Measurements from ENCODE around the gene ADAM17.
"Not testable (repeated sequence)": the region's sequence is repeated elsewhere in the genome, so short reads cannot be mapped to it uniquely, and the experiment has no call there.

Gene ADAM17

DNA sequence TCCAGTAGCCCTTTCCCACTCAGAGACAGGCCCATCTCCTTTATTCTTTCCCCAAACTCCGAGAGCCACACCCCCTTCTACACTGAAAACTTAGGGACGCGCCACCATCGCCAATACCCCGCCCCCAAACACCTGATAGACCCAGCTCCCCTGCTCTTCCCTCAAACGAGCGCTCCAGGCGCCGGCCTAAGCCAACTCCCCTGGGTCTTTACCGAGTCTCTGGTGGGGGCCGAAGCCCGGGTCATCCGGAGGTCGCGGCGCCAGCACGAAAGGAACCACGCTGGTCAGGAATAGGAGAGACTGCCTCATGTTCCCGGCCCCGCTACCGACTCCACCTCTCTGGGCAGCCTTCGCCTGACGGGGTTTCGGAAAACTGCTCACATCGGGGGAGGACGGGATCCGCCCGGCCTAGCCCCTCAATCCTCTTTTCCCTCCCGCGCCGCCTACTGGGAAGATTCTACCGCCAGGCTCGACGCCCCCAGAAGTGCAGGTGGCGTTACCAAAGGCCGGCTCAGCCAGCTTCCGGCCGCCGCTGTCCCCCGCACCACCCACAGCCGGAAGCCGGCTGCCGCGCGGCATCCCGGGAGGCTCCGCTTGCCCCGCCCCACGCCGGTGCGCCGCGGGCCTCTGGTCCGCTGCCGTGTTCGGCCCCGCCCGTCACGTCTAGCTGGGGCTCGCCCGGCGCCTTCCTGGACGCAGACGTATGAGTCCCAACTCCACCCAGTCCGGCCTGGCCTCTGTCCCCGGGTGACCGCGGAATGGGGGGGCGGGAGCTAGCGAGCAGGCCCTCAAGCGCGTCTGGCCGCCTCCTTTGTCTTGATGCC, at the start of gene ADAM17:
TSS of gene ADAM17 (minus strand) at position 534 of the 824 bp plus-strand sequence. CDS start at position 309, 225 bp downstream.
- DNase-seq = peak; percentile 72 to 80 (median 74)

DNA sequence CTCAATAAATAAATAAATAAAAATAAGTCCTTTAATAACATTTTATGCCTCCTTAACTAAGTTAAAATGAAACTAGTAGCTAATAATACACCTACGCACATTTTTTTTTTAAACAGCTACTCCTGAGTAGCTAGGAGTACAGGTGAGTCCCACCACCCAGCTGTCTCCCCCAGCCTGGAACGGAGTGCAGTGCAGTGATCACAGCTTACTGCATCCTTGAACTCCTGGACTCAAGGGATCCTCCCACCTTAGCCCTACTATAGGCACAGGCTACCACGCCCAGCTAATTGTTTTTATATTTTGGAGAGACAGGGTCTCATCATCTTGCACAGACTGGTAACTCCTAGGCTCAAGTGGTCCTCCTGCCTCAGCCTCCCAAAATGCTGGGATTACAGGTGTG, 46.8 kb upstream of the ADAM17 start:
- DNase-seq = no peak

DNA sequence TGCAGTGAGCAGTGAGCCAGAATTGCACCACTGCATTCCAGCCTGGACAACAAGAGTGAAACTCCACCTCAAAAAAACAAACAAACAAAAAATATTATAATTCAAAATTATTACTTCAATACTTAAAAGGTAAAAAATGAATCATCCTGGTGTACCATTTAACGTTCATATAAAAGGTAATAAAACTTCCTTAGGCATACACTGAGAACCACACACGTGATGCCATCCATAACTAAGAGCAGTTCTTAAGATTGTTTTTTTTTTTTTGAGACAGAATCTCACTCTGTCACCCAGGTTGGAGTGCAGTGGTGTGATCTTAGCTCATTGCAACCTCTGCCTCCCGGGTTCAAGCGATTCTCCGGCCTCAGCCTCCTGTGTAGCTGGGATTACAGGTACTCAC, 45.8 kb upstream of the ADAM17 start:
- no peak for DNase-seq

DNA sequence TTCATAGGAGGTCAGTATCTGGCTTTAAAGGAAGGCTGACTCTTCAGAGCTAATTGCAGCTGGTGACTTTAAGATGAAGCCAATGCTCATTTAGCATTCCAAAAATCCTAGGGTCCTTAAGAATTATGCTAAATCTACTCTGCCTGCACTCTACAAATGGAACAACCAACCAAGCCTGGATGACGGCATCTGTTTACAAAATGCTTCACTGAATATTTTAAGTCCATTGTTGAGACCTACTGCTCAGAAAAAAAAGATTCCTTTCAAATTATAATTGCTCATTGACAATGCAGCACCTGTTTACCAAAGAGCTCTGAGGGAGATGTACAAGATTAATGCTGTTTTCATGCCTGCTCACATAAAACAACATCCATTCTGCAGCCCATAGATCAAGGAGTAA, 43.8 kb upstream of the ADAM17 start:
- DNase-seq = no peak

DNA sequence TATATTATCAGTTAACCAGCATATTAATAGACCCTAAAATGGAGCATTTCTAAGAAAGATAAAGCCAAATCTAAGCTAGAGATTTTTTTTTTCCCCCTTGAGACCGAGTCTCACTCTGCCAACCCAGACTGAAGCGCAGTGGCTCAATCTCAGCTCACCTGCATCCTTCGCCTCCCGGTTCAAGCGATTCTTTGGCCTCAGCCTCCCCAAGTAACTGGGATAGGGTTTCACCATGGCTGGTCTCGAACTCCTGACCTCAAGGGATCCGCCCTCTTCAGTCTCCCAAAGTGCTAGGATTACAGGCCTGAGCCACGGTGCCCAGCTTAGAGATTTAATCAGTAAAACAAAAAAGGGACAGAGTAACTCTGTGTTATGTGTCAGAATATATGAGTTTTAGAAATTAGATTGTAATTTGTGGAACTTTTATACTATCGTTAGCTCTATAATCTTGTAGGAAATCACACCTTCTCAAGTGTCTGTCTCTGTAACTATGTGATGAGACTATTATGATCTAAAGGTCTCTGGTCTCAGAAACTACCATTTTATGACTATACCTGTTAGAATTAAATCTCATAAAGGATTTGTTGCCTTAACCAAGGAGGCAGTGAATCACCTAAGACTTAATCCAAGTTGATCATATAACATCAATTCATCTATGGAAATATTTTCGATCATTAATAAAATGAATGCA, 41.1 kb upstream of the ADAM17 start:
- DNase-seq = peak in 1 of 4 experiments; percentile 5

DNA sequence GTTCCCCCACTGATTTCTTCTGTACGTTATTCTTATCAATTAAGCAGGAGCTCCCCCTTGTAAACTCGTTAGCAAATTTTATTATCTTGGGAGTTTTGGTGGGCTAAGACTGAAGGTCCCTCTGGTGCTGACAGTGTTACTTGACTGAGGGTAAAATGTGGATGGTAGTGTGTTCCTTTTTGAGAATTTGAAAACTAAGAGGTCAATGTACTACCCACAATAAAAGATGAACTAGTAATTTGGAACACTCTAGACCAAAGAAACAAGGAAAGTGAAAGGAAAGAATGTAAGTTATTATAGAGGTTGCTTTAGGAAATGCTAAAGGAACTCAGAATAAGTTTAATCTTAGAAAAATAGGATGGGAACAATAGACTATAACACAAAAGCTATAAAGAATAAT, 40.1 kb upstream of the ADAM17 start:
- DNase-seq = no peak

DNA sequence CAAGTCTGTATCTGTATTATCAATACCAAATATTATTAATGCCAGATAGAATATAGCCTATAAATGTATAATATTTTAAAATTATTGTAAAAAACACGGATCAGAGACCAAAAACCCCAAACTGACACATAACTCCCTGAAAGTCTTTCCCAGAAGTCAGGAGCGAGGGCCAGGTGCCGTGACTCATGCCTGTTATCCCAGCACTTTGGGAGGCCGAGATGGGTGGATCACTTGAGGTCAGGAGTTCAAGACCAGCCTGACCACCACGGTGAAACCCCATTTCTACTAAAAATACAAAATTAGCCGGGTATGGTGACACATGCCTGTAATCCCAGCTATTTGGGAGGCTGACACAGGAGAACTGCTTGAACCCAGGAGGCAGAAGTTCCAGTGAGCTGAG, 39.6 kb upstream of the ADAM17 start:
- DNase-seq = not testable (repeated sequence)

DNA sequence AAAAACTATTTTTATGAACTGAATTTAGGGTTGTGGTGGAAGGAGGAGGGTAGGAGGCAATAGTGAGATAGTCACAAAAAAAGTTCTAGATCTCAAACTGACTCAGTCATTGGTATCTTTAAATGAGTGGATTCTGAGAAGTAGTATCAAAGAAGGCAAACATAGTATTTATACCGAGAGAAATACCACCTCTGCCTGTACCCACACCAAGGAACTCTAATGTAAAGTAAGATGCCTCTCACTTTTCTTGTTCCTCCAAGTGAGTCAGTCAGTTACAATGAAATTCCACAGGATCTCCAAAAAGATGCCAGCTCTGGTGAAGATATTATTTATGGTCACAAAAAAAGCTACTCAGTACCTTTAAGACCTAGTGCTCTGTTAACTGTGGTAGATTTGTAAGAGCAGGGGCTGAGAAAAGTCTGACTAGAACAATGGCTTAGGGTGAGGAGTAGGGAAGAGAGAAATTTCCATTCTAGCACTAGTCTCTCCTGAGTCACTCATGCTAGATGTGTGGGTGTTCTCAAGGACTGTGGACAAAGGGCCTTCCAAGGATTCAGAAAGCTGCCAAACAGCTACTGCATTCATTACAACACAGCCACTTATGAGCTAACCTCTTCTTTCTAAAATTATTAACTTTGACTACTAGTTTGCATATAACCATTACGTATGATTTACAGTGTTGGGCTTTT, 38.9 kb upstream of the ADAM17 start:
- no peak for DNase-seq

DNA sequence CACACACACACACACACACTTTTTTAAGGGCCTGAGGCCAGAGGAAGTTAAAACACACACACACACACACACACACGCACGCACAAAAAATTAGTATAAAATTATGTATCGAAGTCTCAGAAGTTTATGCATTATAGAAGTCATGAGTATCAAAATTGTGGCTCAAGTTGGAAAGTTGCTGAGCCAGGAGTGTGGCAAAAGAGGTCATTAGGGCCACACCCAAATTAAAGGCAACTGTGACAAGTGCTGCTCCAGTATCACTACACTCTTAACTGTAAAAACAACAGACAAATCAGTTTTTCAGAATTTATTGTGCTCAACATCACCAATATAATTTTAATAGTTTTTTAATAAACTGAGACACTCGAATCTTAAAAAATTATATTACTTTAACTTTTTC, 38.3 kb upstream of the ADAM17 start:
- no peak for DNase-seq

DNA sequence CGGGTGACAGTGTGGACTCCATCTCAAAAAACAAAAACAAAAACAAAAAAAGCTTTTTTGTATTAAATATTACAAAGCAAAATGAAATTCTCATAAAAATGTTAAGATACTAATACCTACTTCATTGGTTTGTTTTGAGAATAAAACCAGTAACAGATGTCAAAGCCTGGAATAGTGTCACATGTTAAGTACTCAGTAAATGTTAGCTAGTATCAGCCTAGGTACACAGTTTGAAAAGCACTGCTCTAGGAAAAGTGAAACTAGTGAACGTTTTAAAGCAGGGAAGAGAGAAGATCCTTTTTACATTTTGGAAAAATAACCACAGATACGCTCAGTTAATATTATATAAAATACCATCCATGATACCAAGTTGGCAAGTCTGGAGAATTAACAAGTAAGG, 37.1 kb upstream of the ADAM17 start:
- DNase-seq = no peak

DNA sequence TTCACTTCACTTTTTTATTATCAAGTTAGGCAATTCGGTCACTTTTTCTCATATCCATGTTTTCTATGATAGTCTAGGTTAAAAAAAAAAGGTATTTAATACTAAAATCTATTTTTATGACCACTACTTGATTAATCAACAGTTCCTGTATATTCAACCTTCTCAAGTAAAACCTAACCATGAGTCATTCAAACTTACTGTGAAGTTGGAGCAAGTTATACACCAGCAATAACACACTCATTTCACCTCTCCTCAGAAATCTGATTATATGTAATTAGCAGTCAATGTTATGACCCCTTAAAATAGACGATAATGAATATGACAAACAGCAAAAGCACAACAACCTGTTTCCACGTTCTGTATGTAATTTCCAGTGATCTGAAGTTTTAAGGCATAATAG, 35.0 kb upstream of the ADAM17 start:
- no peak for DNase-seq

DNA sequence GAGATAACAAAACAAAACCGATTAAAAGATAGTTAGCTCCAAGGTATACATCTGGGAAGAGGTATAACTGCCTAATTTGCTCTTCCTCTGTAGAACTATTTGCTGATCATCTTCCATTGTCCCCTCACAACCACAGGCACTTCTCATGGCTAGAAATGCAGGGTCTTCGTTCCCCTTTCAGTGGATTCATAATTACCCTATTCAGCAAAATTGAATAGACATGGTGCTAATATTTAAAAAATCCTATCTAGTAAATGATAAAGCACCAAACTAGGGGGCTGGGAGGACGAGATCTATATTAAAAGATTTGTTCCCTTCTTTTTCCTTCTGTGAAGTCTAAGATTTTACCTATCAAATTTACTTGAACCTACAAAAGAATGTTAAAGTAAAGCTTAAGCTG, 30.8 kb upstream of the ADAM17 start:
- no peak for DNase-seq

DNA sequence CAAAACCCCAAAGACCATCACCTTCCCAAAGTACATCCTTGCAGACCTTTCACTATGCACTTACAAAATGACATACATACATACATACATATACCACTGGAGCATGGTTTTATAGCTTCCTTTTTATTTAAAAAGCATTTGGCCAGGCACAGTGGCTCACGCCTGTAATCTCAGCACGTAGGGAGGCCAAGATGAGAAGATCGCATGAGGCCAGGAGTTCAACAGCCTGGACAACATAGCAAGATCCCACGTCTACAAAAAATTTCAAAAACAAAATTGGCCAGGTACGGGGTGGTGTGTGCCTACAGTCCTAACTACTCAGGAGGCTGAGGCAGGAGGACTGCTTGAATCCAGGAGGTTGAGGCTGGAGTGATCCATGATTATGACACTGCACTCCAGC, 29.9 kb upstream of the ADAM17 start:
- DNase-seq = no peak

DNA sequence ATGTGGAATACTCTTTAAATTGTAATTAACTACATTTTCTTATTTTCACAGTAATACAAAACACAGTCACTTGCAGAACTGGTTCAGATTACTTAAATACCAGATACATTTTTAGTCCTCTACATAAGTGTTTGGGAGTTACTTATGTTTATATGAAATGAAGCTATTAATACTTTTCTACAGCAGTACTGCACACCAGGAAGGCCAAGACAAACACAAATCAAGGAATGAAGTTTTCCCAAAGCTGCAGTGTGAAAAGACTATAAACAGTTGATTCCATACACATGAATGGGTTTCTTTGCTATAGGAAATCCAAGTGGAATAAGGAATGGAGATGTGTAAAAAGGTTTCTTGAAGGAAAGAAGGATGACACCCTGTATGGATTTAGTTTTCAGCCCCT, 29.3 kb upstream of the ADAM17 start:
- not testable (repeated sequence) for DNase-seq

DNA sequence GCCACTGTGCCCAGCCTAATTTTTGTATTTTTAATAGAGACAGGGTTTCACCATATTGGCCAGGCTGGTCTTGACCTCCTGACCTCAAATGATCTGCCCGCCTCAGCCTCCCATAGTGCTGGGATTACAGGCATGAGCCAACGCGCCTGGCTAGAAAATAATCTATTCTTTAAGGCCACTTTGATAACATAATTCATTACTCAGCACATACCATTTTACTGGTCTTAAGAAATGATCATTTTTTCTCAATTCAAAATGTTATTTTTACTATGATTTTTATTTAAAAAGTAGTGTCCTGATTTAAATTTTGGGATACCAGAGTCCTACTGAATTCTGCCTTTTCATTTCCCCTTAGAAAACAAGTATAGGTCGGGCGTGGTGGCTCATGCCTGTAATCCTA, 27.0 kb upstream of the ADAM17 start:
- DNase-seq = no peak

DNA sequence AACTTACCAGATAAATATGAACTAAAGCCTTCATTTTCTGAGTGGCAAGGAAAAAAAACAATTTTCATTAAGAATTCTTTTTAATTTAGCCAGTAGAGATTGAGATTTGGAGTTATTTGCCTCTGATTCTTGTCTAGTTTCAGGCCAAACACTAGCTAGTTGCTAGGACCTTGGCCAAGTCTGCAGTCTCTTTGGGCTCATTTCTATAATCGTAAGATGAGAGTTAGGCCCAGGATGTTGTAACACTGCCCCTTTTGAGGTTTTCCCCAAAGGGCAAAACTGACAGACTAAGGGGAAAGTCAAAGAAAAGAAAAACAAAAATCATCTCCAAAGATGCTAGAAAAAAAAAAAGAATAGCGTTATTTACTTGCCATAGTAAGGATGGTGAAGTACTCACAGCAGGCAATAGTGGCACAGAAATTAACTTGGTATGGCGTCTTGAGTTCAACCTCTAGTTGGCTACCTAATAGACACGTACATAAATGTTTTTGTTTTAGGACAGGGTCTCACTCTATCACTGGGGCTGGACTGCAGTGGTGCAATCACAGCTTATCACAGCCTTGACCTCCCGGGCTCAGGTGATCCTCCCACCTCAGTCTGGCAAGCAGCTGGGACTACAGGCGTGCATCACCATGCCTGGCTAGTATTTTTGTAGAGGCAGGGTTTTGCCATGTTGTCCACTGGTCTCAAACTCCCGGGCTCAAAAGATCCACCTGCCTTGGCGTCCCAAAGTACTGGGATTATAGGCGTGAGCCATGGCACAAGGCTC, 23.0 kb upstream of the ADAM17 start:
- DNase-seq = no peak

DNA sequence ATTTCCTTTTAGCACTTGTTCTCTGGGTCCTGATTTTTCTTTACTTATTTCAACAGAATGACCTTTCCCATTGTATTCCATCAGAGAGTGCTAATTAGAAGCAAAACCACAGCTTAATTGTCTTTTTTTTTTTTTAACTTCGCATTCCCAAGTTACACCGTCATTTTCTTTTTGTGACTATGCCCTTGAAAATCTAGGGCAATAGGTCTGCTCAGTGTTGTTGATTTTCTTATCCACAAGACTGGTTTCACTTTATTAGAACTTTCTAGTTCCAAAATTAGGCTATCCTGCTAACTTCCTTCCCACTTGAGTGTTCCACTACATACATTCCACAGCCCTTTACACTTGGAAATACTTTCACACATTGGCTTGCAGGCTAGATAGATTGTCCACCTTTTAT, 18.7 kb upstream of the ADAM17 start:
- DNase-seq = no peak

DNA sequence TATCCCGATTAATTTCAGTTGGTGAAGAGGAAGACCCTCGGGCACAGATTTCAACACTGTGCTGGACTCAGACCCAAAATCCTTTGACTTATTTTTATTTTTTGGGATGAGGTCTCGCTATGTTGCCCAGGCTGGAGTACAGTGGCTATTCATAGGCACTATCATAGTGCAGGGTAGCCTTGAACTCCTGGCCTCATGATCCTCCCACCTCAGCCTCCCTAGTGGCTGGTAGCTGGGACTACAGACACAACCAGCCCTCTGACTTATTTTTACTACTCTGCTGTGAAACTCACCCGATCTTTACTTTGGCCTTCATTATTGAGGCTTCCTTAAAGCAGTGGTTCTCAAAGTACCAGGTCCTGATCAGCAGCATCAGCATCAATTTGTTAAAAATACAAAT, 18.2 kb upstream of the ADAM17 start:
- DNase-seq = no peak

DNA sequence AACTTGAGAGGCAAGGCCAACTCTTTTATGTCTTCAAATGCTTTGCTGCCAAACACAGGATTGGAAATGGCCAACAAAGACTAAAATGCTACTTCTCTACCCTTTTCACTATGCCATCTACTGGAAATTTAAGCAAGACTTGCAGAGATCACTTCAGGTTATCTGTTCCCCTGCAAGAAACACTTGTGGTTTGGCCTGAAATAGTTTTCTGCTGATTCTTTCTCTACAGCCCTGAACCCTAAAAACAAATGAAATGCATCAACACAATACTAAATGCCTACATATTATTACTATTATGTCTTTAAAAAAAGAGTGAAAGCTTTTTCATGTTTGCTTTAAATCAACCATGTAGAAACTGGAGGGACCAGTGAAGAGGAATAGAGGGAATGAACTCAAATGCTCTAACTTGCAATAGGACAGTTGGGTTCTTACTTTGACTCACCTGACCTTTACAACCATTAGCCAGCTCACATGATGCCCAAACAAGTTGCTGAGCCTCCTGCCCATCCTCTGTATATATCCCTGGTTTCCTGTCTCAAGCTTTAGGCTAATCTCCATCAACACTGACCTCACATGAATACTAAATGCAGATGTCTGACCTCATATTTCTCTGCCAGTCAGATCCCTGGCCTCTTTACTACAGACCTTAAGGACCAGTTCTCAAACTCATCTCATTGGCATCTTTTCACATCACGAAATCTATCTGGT, 17.5 kb upstream of the ADAM17 start:
- no peak for DNase-seq

DNA sequence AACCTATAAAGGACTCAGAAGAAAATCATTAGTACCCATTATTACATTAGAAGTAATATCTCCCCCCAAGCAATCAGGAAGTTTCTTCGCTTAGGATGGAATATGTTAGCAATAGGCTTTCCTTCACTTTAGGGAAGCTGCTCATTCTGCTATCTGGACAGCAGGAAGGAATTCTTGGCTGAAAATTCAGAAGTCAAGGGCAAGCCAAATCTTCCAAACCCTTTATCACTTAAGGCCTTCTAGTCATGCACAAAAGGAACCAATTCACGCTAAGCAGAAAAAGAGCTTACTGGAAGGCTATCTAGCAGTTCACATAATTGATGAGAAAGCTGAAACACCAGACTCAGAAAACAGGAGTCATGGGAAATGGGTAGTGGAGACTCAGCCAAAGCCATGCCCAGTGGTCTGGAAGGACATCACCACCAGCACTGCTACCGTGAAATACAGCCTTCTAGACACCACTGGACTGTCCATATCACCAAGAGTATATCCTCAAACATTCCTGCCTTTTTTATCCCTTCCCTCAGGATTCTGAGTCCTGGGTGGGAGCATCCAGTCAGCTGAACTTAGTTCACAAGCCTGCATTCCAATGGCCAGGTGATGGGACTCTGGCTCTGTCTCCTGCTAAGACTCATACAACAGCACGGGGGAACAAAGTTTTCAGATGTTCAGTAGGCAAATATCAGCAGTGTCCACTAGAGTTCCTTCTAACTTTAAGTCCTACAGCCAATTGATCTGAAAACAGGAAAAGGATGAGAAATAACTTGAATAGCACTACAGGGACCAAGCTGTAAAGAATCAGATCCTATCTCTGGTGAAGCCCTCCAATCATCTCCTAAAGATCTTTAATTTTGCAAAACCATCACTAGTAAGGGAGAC, 14.8 kb upstream of the ADAM17 start:
- DNase-seq = no peak

DNA sequence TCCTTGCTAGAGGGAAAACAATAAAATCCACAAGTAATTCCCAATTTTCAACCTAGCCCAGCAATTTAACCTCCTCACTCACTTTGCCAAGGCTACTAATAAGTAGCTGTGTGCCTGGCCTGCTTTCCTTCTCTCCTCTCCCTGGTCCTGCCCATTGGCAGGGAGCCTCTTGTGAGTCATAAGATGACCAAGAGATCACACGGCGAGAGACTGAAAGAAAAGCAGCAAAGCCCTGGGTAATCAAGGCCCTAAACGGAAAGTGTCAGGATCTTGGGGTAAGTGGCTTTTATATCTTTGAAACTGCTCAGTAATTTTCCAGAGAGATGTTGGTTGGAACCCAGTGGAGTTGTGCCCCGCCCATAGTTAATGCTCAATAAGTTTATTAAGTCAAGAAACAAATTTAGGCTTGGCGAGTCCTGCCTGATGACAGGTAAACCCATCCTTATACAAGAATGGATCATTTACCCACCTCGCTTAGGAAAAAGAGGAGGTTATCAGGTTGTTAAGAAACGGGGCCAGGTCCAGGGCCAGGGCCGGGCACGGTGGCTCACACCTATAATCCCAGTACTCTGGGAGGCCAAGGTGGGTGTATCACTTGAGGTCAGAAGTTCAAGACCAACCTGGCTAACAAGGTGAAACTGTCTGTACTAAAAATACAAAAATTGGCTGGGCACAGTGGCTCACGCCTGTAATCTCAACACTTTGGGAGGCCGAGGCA, 10.0 kb upstream of the ADAM17 start:
- DNase-seq = no peak
